ENCODE results near the gene BTLA. TPM values are rescaled to one million over a fixed set of nuclear protein-coding genes. Genes with fewer than 3 reads are reported as not detected.

The BTLA gene
- total RNA-seq, 1 donor from 2014 or later, result 3.9 TPM

DNA sequence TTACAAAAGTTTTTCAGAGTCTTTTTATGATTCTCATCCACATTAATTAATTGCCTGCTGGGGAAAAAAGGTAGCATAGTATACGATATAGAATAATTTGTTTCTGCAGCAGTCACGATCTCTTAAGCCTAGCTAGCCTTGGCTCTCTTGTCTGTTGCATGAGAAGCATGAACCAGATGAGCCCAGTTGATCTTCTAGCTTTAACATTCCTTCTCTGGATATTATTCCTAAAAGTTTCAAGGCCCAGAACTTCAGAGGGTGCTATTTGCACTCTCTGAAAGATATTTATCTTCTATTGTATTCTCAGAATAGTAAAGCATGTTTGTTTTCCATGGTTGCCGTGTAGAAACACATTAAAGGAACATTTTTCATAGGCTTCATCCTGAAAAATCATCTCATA is 69.3 kb downstream of the BTLA start:
- Histone ChIP-seq H3K4me1 (no peaks in the 10 kb centered on the region), H3K27me3 (no peaks in the 10 kb centered on the region)
- H3K9me3 Mint-ChIP-seq, result peaks cover 6% of the 10 kb centered on the region

DNA sequence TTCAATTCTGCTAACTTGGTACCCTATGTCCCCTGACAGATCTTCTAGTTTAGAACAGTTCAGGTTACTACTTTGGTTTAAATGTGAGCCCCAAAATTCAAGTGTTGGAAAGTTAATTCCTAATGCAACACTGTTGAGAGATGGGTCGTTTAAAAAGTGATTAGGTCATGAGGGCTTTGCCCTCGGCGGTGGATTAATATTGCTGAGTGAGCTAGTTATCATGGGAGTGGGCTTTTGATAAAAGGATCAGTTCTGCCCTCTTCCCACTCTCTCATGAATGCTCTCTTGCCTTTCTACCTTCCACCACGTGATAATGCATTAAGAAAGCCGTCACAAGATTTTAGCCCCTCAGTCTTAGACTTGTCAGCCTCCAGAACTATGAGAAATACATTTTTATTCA is 72.1 kb downstream of the BTLA start:
- H3K36me3 Mint-ChIP-seq, result no peaks in the 10 kb centered on the region
- Histone ChIP-seq H3K27me3 (no peaks in the 10 kb centered on the region), H3K9me3 (ENCODE audit: low read depth) (no peaks in the 10 kb centered on the region), H3K79me2 (ENCODE audit: low read depth) (no peaks in the 10 kb centered on the region), H3K36me3 (no peaks in the 10 kb centered on the region), H4K20me1 (ENCODE audit: low read depth) (no peaks in the 10 kb centered on the region), H3F3A (ENCODE audit: low read depth) (no peaks in the 10 kb centered on the region), H2AFZ (replicated peaks) (no peak overlapping the region), H3K4me3 (no peak overlapping the region), H3K4me1 (no peaks in the 10 kb centered on the region), H3K4me2 (no peak overlapping the region), H3K27ac (no peak overlapping the region), H3K9ac (no peak overlapping the region)
- DNase-seq (ENCODE audit: low spot score), result no peak
- H3K4me1 Mint-ChIP-seq, result no peaks in the 10 kb centered on the region
- H3K27ac Mint-ChIP-seq, result peak overlapping the region; percentile 32
- no peak overlapping the region for H3K4me3 Mint-ChIP-seq
- TF ChIP-seq, protein P1, sequence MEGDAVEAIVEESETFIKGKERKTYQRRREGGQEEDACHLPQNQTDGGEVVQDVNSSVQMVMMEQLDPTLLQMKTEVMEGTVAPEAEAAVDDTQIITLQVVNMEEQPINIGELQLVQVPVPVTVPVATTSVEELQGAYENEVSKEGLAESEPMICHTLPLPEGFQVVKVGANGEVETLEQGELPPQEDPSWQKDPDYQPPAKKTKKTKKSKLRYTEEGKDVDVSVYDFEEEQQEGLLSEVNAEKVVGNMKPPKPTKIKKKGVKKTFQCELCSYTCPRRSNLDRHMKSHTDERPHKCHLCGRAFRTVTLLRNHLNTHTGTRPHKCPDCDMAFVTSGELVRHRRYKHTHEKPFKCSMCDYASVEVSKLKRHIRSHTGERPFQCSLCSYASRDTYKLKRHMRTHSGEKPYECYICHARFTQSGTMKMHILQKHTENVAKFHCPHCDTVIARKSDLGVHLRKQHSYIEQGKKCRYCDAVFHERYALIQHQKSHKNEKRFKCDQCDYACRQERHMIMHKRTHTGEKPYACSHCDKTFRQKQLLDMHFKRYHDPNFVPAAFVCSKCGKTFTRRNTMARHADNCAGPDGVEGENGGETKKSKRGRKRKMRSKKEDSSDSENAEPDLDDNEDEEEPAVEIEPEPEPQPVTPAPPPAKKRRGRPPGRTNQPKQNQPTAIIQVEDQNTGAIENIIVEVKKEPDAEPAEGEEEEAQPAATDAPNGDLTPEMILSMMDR (IDR thresholded peaks at IDR 0.05), result no peak
- no peak for TF ChIP-seq EZH2 (IDR thresholded peaks at IDR 0.05)
- TF ChIP-seq EZH2phosphoT487 (IDR thresholded peaks at IDR 0.05), result no peak
- H3K9me3 Mint-ChIP-seq, result no peaks in the 10 kb centered on the region
- H3K27me3 Mint-ChIP-seq (ENCODE audit: insufficient read depth, low read depth), result no peaks in the 10 kb centered on the region

More for the DNA sequence above, 69.3 kb downstream of the BTLA start:
- Mint-ChIP-seq H3K27ac (no peak overlapping the region), H3K27me3 (ENCODE audit: insufficient read depth, low read depth) (no peaks in the 10 kb centered on the region), H3K4me1 (no peaks in the 10 kb centered on the region), H3K4me3 (no peak overlapping the region), H3K36me3 (no peaks in the 10 kb centered on the region)
- no peaks in the 10 kb centered on the region for H4K20me1 ChIP-seq (ENCODE audit: low read depth)
- TF ChIP-seq EZH2 (IDR thresholded peaks at IDR 0.05) (no peak), EZH2phosphoT487 (IDR thresholded peaks at IDR 0.05) (no peak)
- TF ChIP-seq, protein P1 (IDR thresholded peaks at IDR 0.05), result no peak
- no peak overlapping the region for H3K4me3 ChIP-seq
- no peaks in the 10 kb centered on the region for H3K36me3 ChIP-seq
- no peak overlapping the region for H2AFZ ChIP-seq (replicated peaks)
- no peak for DNase-seq (ENCODE audit: low spot score)
- H3F3A ChIP-seq (ENCODE audit: low read depth), result no peaks in the 10 kb centered on the region
- H3K27ac ChIP-seq, result no peak overlapping the region
- H3K4me2 ChIP-seq, result no peak overlapping the region
- H3K9me3 ChIP-seq (ENCODE audit: low read depth), result no peaks in the 10 kb centered on the region
- H3K9ac ChIP-seq, result no peak overlapping the region
- H3K79me2 ChIP-seq (ENCODE audit: low read depth), result no peaks in the 10 kb centered on the region

DNA sequence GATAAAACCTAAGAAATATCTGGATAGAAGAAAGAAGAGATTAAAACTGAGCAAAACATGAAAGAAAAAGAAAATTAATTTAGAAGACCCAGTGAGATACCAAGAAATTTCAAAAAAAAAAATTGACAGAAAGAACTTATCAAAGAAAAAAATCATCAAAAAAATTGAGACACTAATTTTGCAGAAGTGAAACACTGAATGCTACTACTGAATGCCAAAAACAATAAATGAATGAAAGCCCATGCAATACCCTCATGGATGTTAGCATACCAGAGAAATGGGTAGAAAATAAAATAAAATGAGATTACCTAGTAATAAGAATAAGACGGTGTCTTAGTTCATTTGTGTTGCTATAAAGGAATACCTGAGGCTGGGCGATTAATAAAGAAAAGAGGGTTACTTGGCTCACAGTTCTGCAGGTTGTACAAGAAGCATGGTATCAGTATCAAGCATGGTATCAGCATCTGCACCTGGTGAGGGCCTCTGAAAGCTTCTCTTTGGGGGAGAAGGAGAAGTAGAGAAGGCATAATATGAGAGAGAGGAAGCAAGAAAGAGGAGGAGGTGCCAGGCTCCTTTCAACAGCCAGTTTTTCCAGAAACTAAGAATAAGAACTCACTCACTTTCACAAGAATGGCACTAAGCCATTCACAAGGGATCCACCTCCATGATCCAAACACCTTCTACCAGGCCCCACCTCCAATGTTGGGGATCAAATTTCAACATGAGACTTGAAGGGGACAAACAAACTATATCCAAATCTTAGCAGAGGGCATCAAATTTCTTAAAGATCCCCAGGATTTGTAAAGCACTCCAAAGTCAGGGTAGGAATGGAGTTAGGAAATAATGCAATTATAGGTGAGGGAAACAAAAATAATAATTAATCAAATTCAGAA is 73.2 kb downstream of the BTLA start:
- no peak for TF ChIP-seq EZH2phosphoT487 (IDR thresholded peaks at IDR 0.05)
- TF ChIP-seq, protein P1 (IDR thresholded peaks at IDR 0.05), result no peak
- no peak for TF ChIP-seq EZH2 (IDR thresholded peaks at IDR 0.05)
- Histone ChIP-seq H3K36me3 (no peaks in the 10 kb centered on the region), H3K27me3 (no peaks in the 10 kb centered on the region), H2AFZ (replicated peaks) (peak overlapping the region; percentile 63), H4K20me1 (ENCODE audit: low read depth) (no peaks in the 10 kb centered on the region), H3K4me1 (no peaks in the 10 kb centered on the region), H3K27ac (no peak overlapping the region), H3K9ac (no peak overlapping the region), H3K9me3 (ENCODE audit: low read depth) (no peaks in the 10 kb centered on the region), H3K4me3 (no peak overlapping the region), H3K4me2 (no peak overlapping the region), H3F3A (ENCODE audit: low read depth) (no peaks in the 10 kb centered on the region), H3K79me2 (ENCODE audit: low read depth) (no peaks in the 10 kb centered on the region)
- no peaks in the 10 kb centered on the region for H3K9me3 Mint-ChIP-seq
- no peaks in the 10 kb centered on the region for H3K36me3 Mint-ChIP-seq
- H3K4me3 Mint-ChIP-seq, result no peak overlapping the region
- no peaks in the 10 kb centered on the region for H3K27me3 Mint-ChIP-seq (ENCODE audit: insufficient read depth, low read depth)
- no peak for DNase-seq (ENCODE audit: low spot score)
- H3K27ac Mint-ChIP-seq, result no peak overlapping the region
- no peaks in the 10 kb centered on the region for H3K4me1 Mint-ChIP-seq
